Right lung (tissue), 5 donors: ENCODE results near the gene DENND1A. TPM values are rescaled to one million over a fixed set of nuclear protein-coding genes. Genes with fewer than 3 reads are reported as not detected.

ENCODE experiments used
- DNase-seq, 2 donors: peaks; one replicate each; pipeline ENCODE4 v3.0.0-alpha.2; 2013
- polyA plus RNA-seq, 5 donors: library from polyadenylated mRNA; unstranded; fragments of 120-200 nt; gene quantifications; one replicate each; pipeline versions ENCODE4 v1.2.1 to v1.2.3, GENCODE V29; 2013; ENCODE audit warnings: inconsistent platforms in 1 of 5, low replicate concordance in 1 of 5; ENCODE audit not compliant: insufficient read length in 5 of 5, insufficient read depth in 1 of 5

DENND1A gene
- polyA plus RNA-seq, 5 donors = 7.2 to 9.6 (median 8.9) TPM

- no peak for DNase-seq
Measured at GRCh38 chr9:123392802-123393201, 537.1 kb downstream of the DENND1A start.

- DNase-seq = no peak
Measured at GRCh38 chr9:123391946-123392345, 538.0 kb downstream of the DENND1A start.

- DNase-seq = no peak
Measured at GRCh38 chr9:123391233-123391632, 538.7 kb downstream of the DENND1A start.

- DNase-seq = no peak
Measured at GRCh38 chr9:123390337-123391135, 539.4 kb downstream of the DENND1A start.

- no peak for DNase-seq
Measured at GRCh38 chr9:123389698-123390097, 540.2 kb downstream of the DENND1A start.

GRCh38 chr9:123389070-123389469, 540.9 kb downstream of the DENND1A start:
- DNase-seq = no peak

- DNase-seq = no peak
Measured at GRCh38 chr9:123387686-123388085, 542.2 kb downstream of the DENND1A start.

- no peak for DNase-seq
Measured at GRCh38 chr9:123383512-123384170, 546.3 kb downstream of the DENND1A start.

- DNase-seq = no peak
Measured at GRCh38 chr9:123382653-123383511, 547.0 kb downstream of the DENND1A start.

GRCh38 chr9:123380852-123381705, 548.8 kb downstream of the DENND1A start:
- DNase-seq = no peak

GRCh38 chr9:123378956-123379660, 550.8 kb downstream of the DENND1A start:
- no peak for DNase-seq

GRCh38 chr9:123378025-123378424, 551.9 kb downstream of the DENND1A start:
- no peak for DNase-seq

- no peak for DNase-seq
Measured at GRCh38 chr9:123377211-123377971, 552.5 kb downstream of the DENND1A start.

- no peak for DNase-seq
Measured at GRCh38 chr9:123376218-123377071, 553.5 kb downstream of the DENND1A start.

- DNase-seq = no peak
Measured at GRCh38 chr9:123375469-123376132, 554.3 kb downstream of the DENND1A start.

- no peak for DNase-seq
Measured at GRCh38 chr9:123373946-123374345, 556.0 kb downstream of the DENND1A start.

GRCh38 chr9:123373447-123373923, 556.4 kb downstream of the DENND1A start:
- no peak for DNase-seq
